Measurements from ENCODE around the gene HNRNPA0. TPM values are rescaled to one million over a fixed set of nuclear protein-coding genes. Genes with fewer than 3 reads are reported as not detected.

Gene HNRNPA0
- total RNA-seq, 1 experiment from 2014 or later: 38.9 TPM

- no peak for TF ChIP-seq CTCF (IDR thresholded peaks at IDR 0.05 in 2 of 3, conservative IDR thresholded peaks at IDR 0.05 in 1 of 3; ENCODE audit: borderline replicate concordance in 1 of 3, insufficient read depth in 1 of 3, low read depth in 2 of 3, low read length in 2 of 3)
- TF ChIP-seq SRF (IDR thresholded peaks at IDR 0.05; ENCODE audit: low read depth): no peak
- TF ChIP-seq REST (IDR thresholded peaks at IDR 0.05; ENCODE audit: low read depth): no peak
- TF ChIP-seq POLR2AphosphoS5 (IDR thresholded peaks at IDR 0.05; ENCODE audit: low read depth, low read length): no peak
- no peak for TF ChIP-seq TCF7L2 (IDR thresholded peaks at IDR 0.05; ENCODE audit: borderline replicate concordance, extremely low read depth, insufficient read depth, insufficient read length)
- TF ChIP-seq MAX (IDR thresholded peaks at IDR 0.05): no peak
- no peak for TF ChIP-seq FOSL1 (IDR thresholded peaks at IDR 0.05; ENCODE audit: low read depth)
- no peak for TF ChIP-seq SP1 (IDR thresholded peaks at IDR 0.05; ENCODE audit: low read depth)
- no peak for TF ChIP-seq ZBTB33 (IDR thresholded peaks at IDR 0.05; ENCODE audit: extremely low read depth, insufficient replicate concordance, low read length)
- TF ChIP-seq ELF1 (IDR thresholded peaks at IDR 0.05; ENCODE audit: borderline replicate concordance, low read depth): no peak
- TF ChIP-seq CBX3 (IDR thresholded peaks at IDR 0.05; ENCODE audit: low read depth): no peak
- no peak for TF ChIP-seq CEBPB (IDR thresholded peaks at IDR 0.05; ENCODE audit: low read depth)
- TF ChIP-seq EGR1 (IDR thresholded peaks at IDR 0.05; ENCODE audit: low read depth): no peak
- no peak for TF ChIP-seq SIN3A (IDR thresholded peaks at IDR 0.05; ENCODE audit: low read depth)
- no peak for TF ChIP-seq EZH2 (IDR thresholded peaks at IDR 0.05)
- TF ChIP-seq RAD21 (IDR thresholded peaks at IDR 0.05; ENCODE audit: low read depth): no peak
- TF ChIP-seq JUND (IDR thresholded peaks at IDR 0.05): no peak
- TF ChIP-seq ZNF274 (IDR thresholded peaks at IDR 0.05; ENCODE audit: low read depth, low read length): no peak
- DNase-seq (ENCODE audit: low read depth, low spot score) (no peak), ATAC-seq (no peak)
- CTCF ChIA-PET: no interaction called here
- Histone ChIP-seq H3K36me3 (ENCODE audit: control insufficient read depth in 1 of 2, insufficient read depth in 2 of 2, low read length in 2 of 2) (no peaks in the 10 kb centered on the region), H3K79me2 (ENCODE audit: insufficient read depth, low read length) (no peaks in the 10 kb centered on the region), H3K27ac (ENCODE audit: low read depth, low read length) (no peak overlapping the region), H3K27me3 (ENCODE audit: insufficient read depth, low read length) (0 out of 2 replicates have a peak, but pooled peaks cover 5% of the 10 kb centered on the region), H4K20me1 (ENCODE audit: insufficient read depth) (no peaks in the 10 kb centered on the region), H3K4me2 (ENCODE audit: low read length) (no peak overlapping the region), H3K4me1 (ENCODE audit: control insufficient read depth in 1 of 2, insufficient read depth in 2 of 2, low read length in 2 of 2) (no peaks in the 10 kb centered on the region), H2AFZ (ENCODE audit: low read depth, low read length, poor library complexity, severe bottlenecking) (no peak overlapping the region), H3K9ac (ENCODE audit: low read length) (no peak overlapping the region), H3K9me3 (ENCODE audit: control insufficient read depth in 1 of 2, insufficient read depth in 1 of 2, low read depth in 1 of 2, low read length in 2 of 2) (no peaks in the 10 kb centered on the region), H3K9me2 (ENCODE audit: insufficient read depth) (no peaks in the 10 kb centered on the region), H3K4me3 (replicated peaks in 1 of 2; ENCODE audit: low read depth in 1 of 2, low read length in 2 of 2) (no peak overlapping the region)
- POLR2A ChIA-PET: no interaction called here
- RAD21 ChIA-PET (ENCODE audit: low non-redundant PET in 1 of 2, low total read pairs in 2 of 2, uncharacterized antibody in 2 of 2, unreplicated experiment in 2 of 2): no interaction called here
- intact Hi-C loops (cut with micrococcal nuclease): no loop called here
- no TSS peak for BruUV-seq (replicated peaks)
These were observed 19.8 kb downstream of the HNRNPA0 start for GRCh38 chr5:137734331-137734730.
